ENCODE results near the gene HOOK2. TPM values are rescaled to one million over a fixed set of nuclear protein-coding genes. Genes with fewer than 3 reads are reported as not detected.

The HOOK2 gene
- total and polyA plus RNA-seq, 2 of the 13 experiments (the other 11 are each of a cell fraction or from before 2014, with no cell fraction given): 9.2 to 12.9 TPM

- TF ChIP-seq NFAT5 (CRISPR knock-in tag; IDR thresholded peaks at IDR 0.05) (no peak), RARA (CRISPR knock-in tag; IDR thresholded peaks at IDR 0.05) (peak; percentile 32; the same call in 1 of the 2 replicates), ZGPAT (CRISPR knock-in tag; IDR thresholded peaks at IDR 0.05) (peak; percentile 43), CBFB (CRISPR knock-in tag; IDR thresholded peaks at IDR 0.05) (peak; percentile 90), ZFX (CRISPR knock-in tag; IDR thresholded peaks at IDR 0.05; ENCODE audit: low read depth) (peak; percentile 72), GPN1 (CRISPR knock-in tag; IDR thresholded peaks at IDR 0.05; ENCODE audit: borderline replicate concordance) (no peak), DRAP1 (CRISPR knock-in tag; IDR thresholded peaks at IDR 0.05) (0 out of 2 replicates have a peak, but pooled peaks have one; percentile 34), ATF2 (CRISPR knock-in tag; IDR thresholded peaks at IDR 0.05) (0 out of 2 replicates have a peak, but pooled peaks have one; percentile 29), ZNF800 (CRISPR knock-in tag; IDR thresholded peaks at IDR 0.05) (peak; percentile 73; the same call in 1 of the 2 replicates), NFRKB (IDR thresholded peaks at IDR 0.05) (no peak), MTA3 (CRISPR knock-in tag; IDR thresholded peaks at IDR 0.05) (no peak), CBX5 (CRISPR knock-in tag; IDR thresholded peaks at IDR 0.05; ENCODE audit: borderline replicate concordance) (no peak), ERF (CRISPR knock-in tag; IDR thresholded peaks at IDR 0.05) (peak; percentile 68; the same call in 1 of the 2 replicates), PITX1 (CRISPR knock-in tag; IDR thresholded peaks at IDR 0.05) (no peak), ZNF275 (CRISPR knock-in tag; IDR thresholded peaks at IDR 0.05; ENCODE audit: borderline replicate concordance) (no peak)
Measured at GRCh38 chr19:12777217-12778016, 2.1 kb upstream of the HOOK2 start (continued).

Data from HepG2 (cell line).